ENCODE results near the gene SMYD4. TPM values are rescaled to one million over a fixed set of nuclear protein-coding genes. Genes with fewer than 3 reads are reported as not detected.
"Not testable (repeated sequence)": the region's sequence is repeated elsewhere in the genome, so short reads cannot be mapped to it uniquely, and the experiment has no call there.

SMYD4 gene
- total RNA-seq, 1 donor from 2014 or later, result 8.4 TPM

DNA sequence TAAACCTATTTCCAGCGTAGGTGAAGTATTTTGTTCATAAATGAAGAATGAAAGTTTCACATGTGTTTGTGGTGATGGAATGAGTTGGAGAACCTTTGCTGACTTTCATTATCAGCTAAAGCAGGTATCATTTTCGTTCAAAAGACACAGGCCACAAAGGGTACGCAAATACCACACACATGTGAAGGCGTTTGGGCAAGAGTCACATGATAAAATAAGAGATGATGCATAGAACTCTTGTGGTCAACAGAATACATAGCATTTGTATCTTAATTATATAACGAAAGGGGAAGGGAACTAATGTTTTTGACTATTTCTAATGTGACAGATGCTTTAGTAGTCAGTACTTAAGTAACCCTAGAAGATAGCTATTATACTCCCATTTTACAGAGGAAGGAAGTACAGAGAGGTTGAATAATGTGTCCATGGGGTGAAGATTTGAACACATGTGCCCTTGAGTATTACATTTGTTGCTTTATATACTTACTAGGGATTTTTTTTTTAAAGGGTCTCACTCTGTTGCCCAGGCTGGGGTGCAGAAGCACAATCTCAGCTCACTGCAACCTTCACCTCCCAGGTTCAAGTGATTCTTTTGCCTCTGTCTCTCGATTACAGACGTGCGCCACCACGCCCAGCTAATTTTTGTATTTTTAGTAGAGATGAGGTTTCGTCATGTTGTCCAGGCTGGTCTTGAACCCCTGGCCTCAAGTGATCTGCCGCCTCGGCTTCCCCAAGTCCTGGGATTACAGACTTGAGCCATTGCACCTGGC, 4.9 kb upstream of the SMYD4 start:
- H3K27me3 ChIP-seq (ENCODE audit: control insufficient read depth in 3 of 3, insufficient read depth in 3 of 3, low read length in 3 of 3), result no peaks in the 10 kb centered on the region
- H3K36me3 ChIP-seq (ENCODE audit: control insufficient read depth in 3 of 3, insufficient read depth in 3 of 3, low read length in 3 of 3), result peaks cover 0 to 4% (median 0%) of the 10 kb centered on the region in 3 donors
- no peak overlapping the region for H3K4me3 ChIP-seq (ENCODE audit: low read length in 3 of 3)
- H3K4me1 ChIP-seq (ENCODE audit: control insufficient read depth in 3 of 3, insufficient read depth in 3 of 3, low read length in 3 of 3), result peaks cover 4 to 8% (median 8%) of the 10 kb centered on the region in 3 donors
- H3K27ac ChIP-seq (ENCODE audit: low read depth, low read length), result no peak overlapping the region
- H3K9me3 ChIP-seq (ENCODE audit: control insufficient read depth in 3 of 3, low read length in 3 of 3), result no peaks in the 10 kb centered on the region
- H3K9ac ChIP-seq (ENCODE audit: low read depth in 1 of 3, low read length in 3 of 3), result no peak overlapping the region

DNA sequence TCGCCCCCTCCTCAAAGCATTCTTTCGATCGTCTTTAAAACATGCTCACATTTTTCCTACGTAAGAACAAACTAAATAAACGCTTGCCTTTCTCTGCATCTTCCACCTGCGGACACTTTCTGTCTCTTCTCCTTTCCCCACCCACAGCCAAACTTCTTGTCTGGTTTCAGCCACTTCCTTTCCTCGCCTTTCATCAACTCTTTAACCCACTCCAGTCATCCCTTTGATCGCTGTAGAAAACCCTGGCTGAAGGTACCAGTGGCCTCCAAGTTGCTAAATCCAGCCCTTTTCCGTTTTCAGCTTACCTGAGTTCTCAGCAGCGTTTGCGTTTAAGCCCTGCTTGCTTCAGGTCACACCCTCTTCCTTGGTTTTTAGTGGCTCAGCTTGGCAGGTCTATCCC, 586 bp upstream of the SMYD4 start:
- Histone ChIP-seq H3K27me3 (ENCODE audit: control insufficient read depth in 3 of 3, insufficient read depth in 3 of 3, low read length in 3 of 3) (no peaks in the 10 kb centered on the region), H3K4me1 (ENCODE audit: control insufficient read depth in 3 of 3, insufficient read depth in 3 of 3, low read length in 3 of 3) (peaks cover 11 to 15% (median 14%) of the 10 kb centered on the region in 3 donors), H3K9me3 (ENCODE audit: control insufficient read depth in 3 of 3, low read length in 3 of 3) (no peaks in the 10 kb centered on the region), H3K27ac (ENCODE audit: low read depth, low read length) (peak overlapping the region; percentile 86), H3K36me3 (ENCODE audit: control insufficient read depth in 3 of 3, insufficient read depth in 3 of 3, low read length in 3 of 3) (peaks cover 3 to 9% (median 8%) of the 10 kb centered on the region in 3 donors), H3K4me3 (ENCODE audit: low read length in 3 of 3) (peak overlapping the region; percentile 90 to 93 (median 92)), H3K9ac (ENCODE audit: low read depth in 1 of 3, low read length in 3 of 3) (peak overlapping the region; percentile 57 to 92 (median 79))

DNA sequence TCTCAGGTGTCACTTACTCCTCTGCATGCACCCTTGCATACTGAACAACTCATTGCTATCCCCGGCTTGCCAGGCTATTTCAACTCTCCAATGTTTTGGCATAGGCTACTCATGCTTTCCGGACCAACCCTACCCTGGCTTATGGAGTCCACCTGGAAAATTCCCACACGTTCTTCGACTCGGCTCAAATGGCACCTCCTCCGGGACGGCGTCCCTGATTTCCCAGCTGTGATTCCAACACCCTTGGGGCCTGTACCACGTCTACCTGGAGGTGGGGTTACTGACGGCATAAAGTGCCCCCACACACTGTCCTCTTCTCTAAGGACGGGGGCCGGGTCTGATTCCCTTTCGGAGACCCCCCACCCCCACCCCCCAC, 498 bp downstream of the SMYD4 start:
- H3K27me3 ChIP-seq (ENCODE audit: control insufficient read depth in 3 of 3, insufficient read depth in 3 of 3, low read length in 3 of 3), result no peaks in the 10 kb centered on the region
- H3K9ac ChIP-seq (ENCODE audit: low read depth in 1 of 3, low read length in 3 of 3), result peak overlapping the region; percentile 85 to 93 (median 92)
- H3K4me1 ChIP-seq (ENCODE audit: control insufficient read depth in 3 of 3, insufficient read depth in 3 of 3, low read length in 3 of 3), result peaks cover 11 to 15% (median 14%) of the 10 kb centered on the region in 3 donors
- peak overlapping the region; percentile 89 to 93 (median 92) for H3K4me3 ChIP-seq (ENCODE audit: low read length in 3 of 3)
- no peaks in the 10 kb centered on the region for H3K9me3 ChIP-seq (ENCODE audit: control insufficient read depth in 3 of 3, low read length in 3 of 3)
- peaks cover 3 to 13% (median 8%) of the 10 kb centered on the region in 3 donors for H3K36me3 ChIP-seq (ENCODE audit: control insufficient read depth in 3 of 3, insufficient read depth in 3 of 3, low read length in 3 of 3)
- H3K27ac ChIP-seq (ENCODE audit: low read depth, low read length), result peak overlapping the region; percentile 86

DNA sequence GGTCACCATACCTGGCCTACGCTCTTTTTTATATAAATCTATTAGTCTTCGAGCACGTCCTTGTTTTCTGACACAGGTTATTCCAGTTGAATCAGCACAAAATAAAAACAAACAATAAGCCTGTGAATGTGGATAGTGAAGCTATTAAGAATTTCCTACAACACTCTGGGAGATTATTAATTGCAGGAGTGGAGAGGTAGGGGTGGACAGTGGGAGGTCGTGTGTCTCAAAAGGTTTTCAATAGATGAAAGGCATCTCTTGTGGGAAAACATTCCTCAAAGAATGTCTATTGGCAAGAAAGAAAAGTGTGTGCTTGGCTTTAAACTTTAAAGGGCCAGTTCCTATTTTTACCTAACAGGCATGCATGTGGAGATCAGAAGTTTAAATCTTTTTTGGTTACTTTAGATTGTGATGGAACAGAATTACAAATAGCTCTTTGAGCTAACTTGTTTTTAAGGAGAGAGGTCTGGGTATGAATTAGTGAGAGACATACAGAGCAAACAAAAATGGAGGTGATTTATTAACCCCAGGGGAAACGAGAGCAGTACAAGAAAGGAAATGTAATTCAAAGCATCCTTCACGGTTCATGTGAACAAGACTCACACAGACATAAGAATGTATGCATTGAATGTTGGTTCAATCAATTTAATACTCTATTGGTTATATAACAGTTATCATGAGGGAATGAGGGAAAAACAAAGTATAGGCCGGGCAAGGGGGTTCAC, 9.0 kb downstream of the SMYD4 start:
- Histone ChIP-seq H3K36me3 (ENCODE audit: control insufficient read depth in 3 of 3, insufficient read depth in 3 of 3, low read length in 3 of 3) (peaks cover 0 to 11% (median 5%) of the 10 kb centered on the region in 3 donors), H3K9ac (ENCODE audit: low read depth in 1 of 3, low read length in 3 of 3) (no peak overlapping the region), H3K27me3 (ENCODE audit: control insufficient read depth in 3 of 3, insufficient read depth in 3 of 3, low read length in 3 of 3) (no peaks in the 10 kb centered on the region), H3K9me3 (ENCODE audit: control insufficient read depth in 3 of 3, low read length in 3 of 3) (no peaks in the 10 kb centered on the region), H3K4me3 (ENCODE audit: low read length in 3 of 3) (no peak overlapping the region), H3K4me1 (ENCODE audit: control insufficient read depth in 3 of 3, insufficient read depth in 3 of 3, low read length in 3 of 3) (peaks cover 0 to 7% (median 0%) of the 10 kb centered on the region in 3 donors), H3K27ac (ENCODE audit: low read depth, low read length) (no peak overlapping the region)

DNA sequence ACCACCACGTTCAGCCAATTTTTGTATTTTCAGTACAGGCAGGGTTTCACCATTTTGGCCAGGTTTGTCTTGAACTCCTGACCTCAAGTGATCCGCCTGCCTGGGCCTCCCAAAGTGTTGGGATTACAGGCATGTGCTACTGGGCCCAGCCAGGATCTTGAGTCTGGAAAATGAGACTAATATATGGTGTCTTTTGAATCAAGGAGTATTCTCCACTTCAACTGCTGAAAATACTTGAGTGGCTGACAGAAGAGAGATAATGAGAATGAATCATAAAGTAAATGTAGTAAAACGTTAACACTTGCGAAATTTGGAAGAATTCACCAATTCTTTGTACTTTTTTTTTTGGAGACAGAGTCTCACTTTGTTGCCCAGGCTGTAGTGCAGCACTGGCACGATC, 16.6 kb downstream of the SMYD4 start:
- Histone ChIP-seq H3K4me1 (ENCODE audit: control insufficient read depth in 3 of 3, insufficient read depth in 3 of 3, low read length in 3 of 3) (no peaks in the 10 kb centered on the region), H3K36me3 (ENCODE audit: control insufficient read depth in 3 of 3, insufficient read depth in 3 of 3, low read length in 3 of 3) (peaks cover 7 to 13% (median 11%) of the 10 kb centered on the region in 3 donors), H3K4me3 (ENCODE audit: low read length in 3 of 3) (no peak overlapping the region)

DNA sequence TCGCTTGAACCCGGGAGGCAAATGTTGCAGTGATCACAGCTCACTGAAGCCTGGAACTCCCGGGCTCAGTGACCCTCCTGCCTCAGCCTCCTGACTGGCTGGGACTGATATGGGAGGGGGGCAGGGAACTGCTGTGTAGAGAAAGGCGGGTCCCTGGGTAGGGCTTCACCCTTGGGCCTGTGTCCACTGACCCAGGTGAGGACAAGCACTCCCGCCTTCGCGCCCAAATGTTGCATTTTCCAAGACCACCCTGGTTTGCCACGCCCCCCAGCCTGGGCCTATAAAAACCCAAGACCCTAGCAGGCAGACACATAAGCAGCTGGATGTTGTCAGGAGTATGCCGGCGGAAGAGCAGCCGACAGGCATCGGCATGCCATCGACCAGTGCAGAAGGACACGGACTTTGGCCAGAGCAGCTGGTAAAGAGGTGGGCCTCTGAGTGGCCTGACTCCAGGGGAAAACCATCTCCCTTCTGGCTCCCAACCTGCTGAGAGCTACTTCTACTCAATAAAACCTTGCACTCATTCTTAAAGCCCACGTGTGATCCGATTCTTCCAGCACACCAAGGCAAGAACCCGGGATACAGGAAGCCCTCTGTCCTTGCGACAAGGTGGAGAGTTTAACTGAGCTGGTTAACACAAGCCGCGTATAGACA, 19.1 kb downstream of the SMYD4 start:
- H3K9ac ChIP-seq (ENCODE audit: low read depth in 1 of 3, low read length in 3 of 3), result no peak overlapping the region
- H3K9me3 ChIP-seq (ENCODE audit: control insufficient read depth in 3 of 3, low read length in 3 of 3), result no peaks in the 10 kb centered on the region
- no peaks in the 10 kb centered on the region for H3K27me3 ChIP-seq (ENCODE audit: control insufficient read depth in 3 of 3, insufficient read depth in 3 of 3, low read length in 3 of 3)
- H3K4me3 ChIP-seq (ENCODE audit: low read length in 3 of 3), result no peak overlapping the region
- no peaks in the 10 kb centered on the region for H3K4me1 ChIP-seq (ENCODE audit: control insufficient read depth in 3 of 3, insufficient read depth in 3 of 3, low read length in 3 of 3)
- peaks cover 7 to 13% (median 11%) of the 10 kb centered on the region in 3 donors for H3K36me3 ChIP-seq (ENCODE audit: control insufficient read depth in 3 of 3, insufficient read depth in 3 of 3, low read length in 3 of 3)
- H3K27ac ChIP-seq (ENCODE audit: low read depth, low read length), result no peak overlapping the region

More for the DNA sequence above, 16.6 kb downstream of the SMYD4 start:
- Histone ChIP-seq H3K9ac (ENCODE audit: low read depth in 1 of 3, low read length in 3 of 3) (no peak overlapping the region), H3K27me3 (ENCODE audit: control insufficient read depth in 3 of 3, insufficient read depth in 3 of 3, low read length in 3 of 3) (no peaks in the 10 kb centered on the region), H3K27ac (ENCODE audit: low read depth, low read length) (no peak overlapping the region), H3K9me3 (ENCODE audit: control insufficient read depth in 3 of 3, low read length in 3 of 3) (no peaks in the 10 kb centered on the region)

DNA sequence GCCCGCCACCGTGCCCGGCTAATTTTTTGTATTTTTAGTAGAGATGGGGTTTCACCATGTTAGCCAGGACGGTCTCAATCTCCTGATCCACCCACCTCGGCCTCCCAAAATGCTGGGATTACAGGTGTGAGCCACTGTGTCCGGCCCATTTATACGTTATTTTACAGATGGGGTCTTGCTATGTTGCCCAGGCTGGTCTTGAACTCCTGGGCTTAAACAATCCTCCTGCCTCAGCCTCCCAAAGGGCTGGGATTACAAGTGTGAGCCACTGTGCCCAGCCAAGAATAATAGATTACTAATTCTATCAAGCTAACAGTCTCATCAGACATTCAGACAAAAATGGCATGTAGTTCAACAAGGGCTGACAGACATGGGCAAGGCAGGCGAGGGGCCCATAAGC, 19.9 kb downstream of the SMYD4 start:
- not testable (repeated sequence) for H3K9ac ChIP-seq (ENCODE audit: low read depth in 1 of 3, low read length in 3 of 3); H3K4me1 ChIP-seq (ENCODE audit: control insufficient read depth in 3 of 3, insufficient read depth in 3 of 3, low read length in 3 of 3); H3K27ac ChIP-seq (ENCODE audit: low read depth, low read length); H3K9me3 ChIP-seq (ENCODE audit: control insufficient read depth in 3 of 3, low read length in 3 of 3); H3K4me3 ChIP-seq (ENCODE audit: low read length in 3 of 3); H3K27me3 ChIP-seq (ENCODE audit: control insufficient read depth in 3 of 3, insufficient read depth in 3 of 3, low read length in 3 of 3)
- H3K36me3 ChIP-seq (ENCODE audit: control insufficient read depth in 3 of 3, insufficient read depth in 3 of 3, low read length in 3 of 3), result peaks cover 7 to 13% (median 11%) of the 10 kb centered on the region in 3 donors

DNA sequence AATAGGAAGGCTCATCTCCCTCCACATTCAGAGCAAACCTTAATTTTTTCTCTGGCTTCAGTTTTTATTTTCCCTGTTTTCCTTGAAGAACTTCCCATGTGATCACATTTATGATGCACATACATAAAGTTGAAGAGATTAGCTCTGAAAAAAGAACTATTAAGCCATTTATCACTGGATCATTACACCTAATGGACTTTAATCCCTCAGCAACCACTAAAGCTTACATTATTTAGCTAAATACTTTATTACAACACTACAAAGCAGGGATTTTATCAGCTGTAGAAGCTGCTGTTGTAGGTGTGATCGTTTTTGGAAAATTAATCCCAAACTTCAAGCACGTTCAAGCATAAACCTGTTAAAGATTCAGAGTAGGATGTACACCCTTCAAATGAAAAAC, 21.1 kb downstream of the SMYD4 start:
- Histone ChIP-seq H3K4me1 (ENCODE audit: control insufficient read depth in 3 of 3, insufficient read depth in 3 of 3, low read length in 3 of 3) (no peaks in the 10 kb centered on the region), H3K36me3 (ENCODE audit: control insufficient read depth in 3 of 3, insufficient read depth in 3 of 3, low read length in 3 of 3) (peaks cover 10 to 18% (median 11%) of the 10 kb centered on the region in 3 donors), H3K27me3 (ENCODE audit: control insufficient read depth in 3 of 3, insufficient read depth in 3 of 3, low read length in 3 of 3) (no peaks in the 10 kb centered on the region), H3K4me3 (ENCODE audit: low read length in 3 of 3) (no peak overlapping the region), H3K27ac (ENCODE audit: low read depth, low read length) (no peak overlapping the region), H3K9ac (ENCODE audit: low read depth in 1 of 3, low read length in 3 of 3) (no peak overlapping the region), H3K9me3 (ENCODE audit: control insufficient read depth in 3 of 3, low read length in 3 of 3) (no peaks in the 10 kb centered on the region)

DNA sequence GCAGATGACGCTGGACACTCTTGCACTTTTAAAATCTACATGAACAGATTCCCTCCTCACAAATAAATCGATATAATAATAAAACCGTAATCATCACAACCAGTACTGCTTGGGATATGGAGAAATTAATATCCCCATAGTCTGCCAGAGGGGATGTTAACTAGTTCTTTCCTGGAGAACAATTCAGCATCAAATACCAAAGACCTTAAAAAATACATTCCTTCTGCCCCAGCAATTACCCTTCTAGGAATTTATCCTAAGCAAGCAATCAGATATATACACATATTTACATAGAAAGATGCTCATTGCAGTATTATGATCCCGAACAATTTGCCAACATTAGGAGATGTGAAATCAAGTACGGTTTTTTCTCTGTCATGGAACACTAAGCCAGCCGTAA, 21.8 kb downstream of the SMYD4 start:
- Histone ChIP-seq H3K27me3 (ENCODE audit: control insufficient read depth in 3 of 3, insufficient read depth in 3 of 3, low read length in 3 of 3) (no peaks in the 10 kb centered on the region), H3K36me3 (ENCODE audit: control insufficient read depth in 3 of 3, insufficient read depth in 3 of 3, low read length in 3 of 3) (peaks cover 10 to 21% (median 11%) of the 10 kb centered on the region in 3 donors), H3K9ac (ENCODE audit: low read depth in 1 of 3, low read length in 3 of 3) (no peak overlapping the region), H3K27ac (ENCODE audit: low read depth, low read length) (no peak overlapping the region), H3K4me1 (ENCODE audit: control insufficient read depth in 3 of 3, insufficient read depth in 3 of 3, low read length in 3 of 3) (peaks cover 0 to 7% (median 4%) of the 10 kb centered on the region in 3 donors), H3K9me3 (ENCODE audit: control insufficient read depth in 3 of 3, low read length in 3 of 3) (no peaks in the 10 kb centered on the region), H3K4me3 (ENCODE audit: low read length in 3 of 3) (no peak overlapping the region)

Measured in skeletal muscle tissue (tissue), 4 donors.